DMS153 (cell line): ENCODE measurements around the gene WASF1.
"Not testable (repeated sequence)": the region's sequence is repeated elsewhere in the genome, so short reads cannot be mapped to it uniquely, and the experiment has no call there.

Experiments
- DNase-seq: peaks from one replicate; lab custom pipeline; 2025; lab: John Stamatoyannopoulos, UW

WASF1 gene

GRCh38 chr6:110089323-110089722 is 90.1 kb downstream of the WASF1 start:
- DNase-seq, result no peak

- DNase-seq, result no peak
Measured at GRCh38 chr6:110085285-110085684, 94.2 kb downstream of the WASF1 start.

GRCh38 chr6:110083875-110084585 is 95.4 kb downstream of the WASF1 start:
- no peak for DNase-seq

- DNase-seq, result no peak
Measured at GRCh38 chr6:110075406-110075805, 104.1 kb downstream of the WASF1 start.

GRCh38 chr6:110073474-110073873 is 106.0 kb downstream of the WASF1 start:
- not testable (repeated sequence) for DNase-seq

GRCh38 chr6:110068592-110068967 is 110.9 kb downstream of the WASF1 start:
- no peak for DNase-seq

GRCh38 chr6:110067837-110068591 is 111.5 kb downstream of the WASF1 start:
- DNase-seq, result no peak

GRCh38 chr6:110064744-110065524 is 114.5 kb downstream of the WASF1 start:
- no peak for DNase-seq

GRCh38 chr6:110063594-110064263 is 115.7 kb downstream of the WASF1 start:
- no peak for DNase-seq

- DNase-seq, result peak; percentile 72
Measured at GRCh38 chr6:110055387-110055735, 124.1 kb downstream of the WASF1 start.

GRCh38 chr6:110054664-110055386 is 124.6 kb downstream of the WASF1 start:
- DNase-seq, result no peak

GRCh38 chr6:110053395-110054240 is 125.9 kb downstream of the WASF1 start:
- DNase-seq, result no peak

- DNase-seq, result no peak
Measured at GRCh38 chr6:110050440-110050813, 129.0 kb downstream of the WASF1 start.
